GM18909 (cell line): ENCODE results near the gene AKAP6.

Experiments used
- ATAC-seq: cut with Tn5 transposase; IDR thresholded peaks from one replicate; pipeline ENCODE4 v1.9.1; 2021; ENCODE audit warnings: mild to moderate bottlenecking; ENCODE audit not compliant: unreplicated experiment, poor library complexity

Gene AKAP6

GRCh38 chr14:32722631-32723183, 393.6 kb downstream of the AKAP6 start:
- ATAC-seq = no peak

- no peak for ATAC-seq
Measured at GRCh38 chr14:32724867-32725471, 395.9 kb downstream of the AKAP6 start.

- ATAC-seq = no peak
Measured at GRCh38 chr14:32726516-32726915, 397.4 kb downstream of the AKAP6 start.

- ATAC-seq = no peak
Measured at GRCh38 chr14:32727832-32728231, 398.7 kb downstream of the AKAP6 start.

- ATAC-seq = no peak
Measured at GRCh38 chr14:32728526-32728925, 399.4 kb downstream of the AKAP6 start.

- ATAC-seq = no peak
Measured at GRCh38 chr14:32728976-32729375, 399.9 kb downstream of the AKAP6 start.

- ATAC-seq = no peak
Measured at GRCh38 chr14:32731249-32731648, 402.2 kb downstream of the AKAP6 start.

GRCh38 chr14:32733015-32733414, 403.9 kb downstream of the AKAP6 start:
- no peak for ATAC-seq

- no peak for ATAC-seq
Measured at GRCh38 chr14:32734261-32734660, 405.2 kb downstream of the AKAP6 start.

GRCh38 chr14:32737621-32738020, 408.5 kb downstream of the AKAP6 start:
- ATAC-seq = no peak

GRCh38 chr14:32738206-32738871, 409.2 kb downstream of the AKAP6 start:
- no peak for ATAC-seq

- ATAC-seq = no peak
Measured at GRCh38 chr14:32744811-32745445, 415.8 kb downstream of the AKAP6 start.

- no peak for ATAC-seq
Measured at GRCh38 chr14:32754209-32754608, 425.1 kb downstream of the AKAP6 start.

- ATAC-seq = no peak
Measured at GRCh38 chr14:32756173-32756572, 427.1 kb downstream of the AKAP6 start.

- ATAC-seq = no peak
Measured at GRCh38 chr14:32756775-32757174, 427.7 kb downstream of the AKAP6 start.

GRCh38 chr14:32757568-32757967, 428.5 kb downstream of the AKAP6 start:
- no peak for ATAC-seq

- no peak for ATAC-seq
Measured at GRCh38 chr14:32761381-32761968, 432.4 kb downstream of the AKAP6 start.

GRCh38 chr14:32762886-32763285, 433.8 kb downstream of the AKAP6 start:
- no peak for ATAC-seq

- ATAC-seq = no peak
Measured at GRCh38 chr14:32763673-32764072, 434.6 kb downstream of the AKAP6 start.

GRCh38 chr14:32764131-32764530, 435.0 kb downstream of the AKAP6 start:
- no peak for ATAC-seq

- ATAC-seq = no peak
Measured at GRCh38 chr14:32770422-32770821, 441.3 kb downstream of the AKAP6 start.
